Breast epithelium (tissue), 4 donors: ENCODE results near the gene FBLN2. TPM values are rescaled to one million over a fixed set of nuclear protein-coding genes. Genes with fewer than 3 reads are reported as not detected.

ENCODE experiments used
- DNase-seq, 2 donors: peaks; one replicate each; pipeline ENCODE4 v3.0.0-alpha.2; 2019; ENCODE audit warnings: low spot score in 2 of 2
- H3K27ac ChIP-seq, 2 donors: fragments of 200-600 bp; sonication (generic) in 1 of 2; one replicate each; pipeline ENCODE4 v1.5.1; 2016 to 2019; ENCODE audit warnings: mild to moderate bottlenecking in 1 of 2
- H3K27me3 ChIP-seq, 2 donors: fragments of 200-600 bp; sonication (generic) in 1 of 2; one replicate each; pipeline versions ENCODE4 v1.5.1 to v1.6.0; 2017 to 2019; ENCODE audit warnings: control low read depth in 1 of 2, mild to moderate bottlenecking in 1 of 2
- H3K36me3 ChIP-seq: fragments of 200-600 bp; one replicate; pipeline ENCODE4 v1.5.1; 2019
- H3K4me1 ChIP-seq, 2 donors: fragments of 200-600 bp; sonication (generic); one replicate each; pipeline ENCODE4 v1.5.1; 2016 to 2019; ENCODE audit warnings: control low read depth in 1 of 2
- H3K4me3 ChIP-seq, 3 donors: fragments of 200-600 bp; sonication (generic); 1 replicate in 2 of 3; 2 replicates in 1 of 3; pipeline ENCODE4 v1.5.1; 2016 to 2019; ENCODE audit warnings: mild to moderate bottlenecking in 3 of 3, moderate library complexity in 2 of 3
- H3K9me3 ChIP-seq, 2 donors: fragments of 200-600 bp; sonication (generic) in 1 of 2; one replicate each; pipeline ENCODE4 v1.5.1; 2016 to 2019; ENCODE audit warnings: control low read depth in 1 of 2
- POLR2A ChIP-seq: fragments of 450-650 bp; IDR thresholded peaks from one replicate; pipeline ENCODE4 v1.6.1; 2016; ENCODE audit warnings: antibody characterized with exemption, mild to moderate bottlenecking, moderate library complexity
- POLR2AphosphoS5 ChIP-seq, 3 donors: sonication (generic); formaldehyde crosslinking; IDR thresholded peaks; one replicate each; pipeline ENCODE4 v1.6.1; 2017; ENCODE audit warnings: antibody characterized with exemption in 3 of 3
- intact Hi-C: fragments of 100-400 bp; cut with DNase I; formaldehyde crosslinking; loops from one replicate; pipeline ENCODE4 v1.15.1; 2023; ENCODE audit warnings: low total_unique reads
- total RNA-seq, 3 donors: library from RNA; depleted of rRNA; stranded (reverse); fragments of >200 nt; gene quantifications; one replicate each; pipeline ENCODE4 v1.1.0, GENCODE V29; 2016
- TF ChIP-seq, protein P1 (sequence below), 3 donors: fragments of 450-650 bp; IDR thresholded peaks; one replicate each; pipeline ENCODE4 v1.5.1; 2016 to 2017; ENCODE audit warnings: antibody characterized with exemption in 3 of 3, mild to moderate bottlenecking in 3 of 3, moderate library complexity in 3 of 3

The FBLN2 gene
- total RNA-seq, 3 donors from 2014 or later, result 43.5 to 663 (median 81.3) TPM

GRCh38 chr3:13600950-13601691 lies 52.2 kb downstream of the FBLN2 start:
- no peak overlapping the region for H3K27ac ChIP-seq
- DNase-seq, result no peak
- no peaks in the 10 kb centered on the region for H3K9me3 ChIP-seq
- no peaks in the 10 kb centered on the region for H3K4me1 ChIP-seq
- no peaks in the 10 kb centered on the region for H3K36me3 ChIP-seq
- TF ChIP-seq POLR2A, result no peak
- no peak for TF ChIP-seq POLR2AphosphoS5 (IDR thresholded peaks at IDR 0.05)
- TF ChIP-seq, protein P1, sequence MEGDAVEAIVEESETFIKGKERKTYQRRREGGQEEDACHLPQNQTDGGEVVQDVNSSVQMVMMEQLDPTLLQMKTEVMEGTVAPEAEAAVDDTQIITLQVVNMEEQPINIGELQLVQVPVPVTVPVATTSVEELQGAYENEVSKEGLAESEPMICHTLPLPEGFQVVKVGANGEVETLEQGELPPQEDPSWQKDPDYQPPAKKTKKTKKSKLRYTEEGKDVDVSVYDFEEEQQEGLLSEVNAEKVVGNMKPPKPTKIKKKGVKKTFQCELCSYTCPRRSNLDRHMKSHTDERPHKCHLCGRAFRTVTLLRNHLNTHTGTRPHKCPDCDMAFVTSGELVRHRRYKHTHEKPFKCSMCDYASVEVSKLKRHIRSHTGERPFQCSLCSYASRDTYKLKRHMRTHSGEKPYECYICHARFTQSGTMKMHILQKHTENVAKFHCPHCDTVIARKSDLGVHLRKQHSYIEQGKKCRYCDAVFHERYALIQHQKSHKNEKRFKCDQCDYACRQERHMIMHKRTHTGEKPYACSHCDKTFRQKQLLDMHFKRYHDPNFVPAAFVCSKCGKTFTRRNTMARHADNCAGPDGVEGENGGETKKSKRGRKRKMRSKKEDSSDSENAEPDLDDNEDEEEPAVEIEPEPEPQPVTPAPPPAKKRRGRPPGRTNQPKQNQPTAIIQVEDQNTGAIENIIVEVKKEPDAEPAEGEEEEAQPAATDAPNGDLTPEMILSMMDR (IDR thresholded peaks at IDR 0.05), result no peak
- no peak overlapping the region for H3K4me3 ChIP-seq
- no peaks in the 10 kb centered on the region for H3K27me3 ChIP-seq
- intact Hi-C loops, result no loop called here

- DNase-seq, result no peak
- H3K27ac ChIP-seq, result no peak overlapping the region
- H3K9me3 ChIP-seq, result no peaks in the 10 kb centered on the region
- no peak overlapping the region for H3K4me3 ChIP-seq
- intact Hi-C loops, result no loop called here
- TF ChIP-seq, protein P1 (IDR thresholded peaks at IDR 0.05), result no peak
- no peak for TF ChIP-seq POLR2A
- H3K36me3 ChIP-seq, result no peaks in the 10 kb centered on the region
- H3K27me3 ChIP-seq, result no peaks in the 10 kb centered on the region
- H3K4me1 ChIP-seq, result no peaks in the 10 kb centered on the region
Measured at GRCh38 chr3:13601692-13602080, 52.8 kb downstream of the FBLN2 start.

DNA sequence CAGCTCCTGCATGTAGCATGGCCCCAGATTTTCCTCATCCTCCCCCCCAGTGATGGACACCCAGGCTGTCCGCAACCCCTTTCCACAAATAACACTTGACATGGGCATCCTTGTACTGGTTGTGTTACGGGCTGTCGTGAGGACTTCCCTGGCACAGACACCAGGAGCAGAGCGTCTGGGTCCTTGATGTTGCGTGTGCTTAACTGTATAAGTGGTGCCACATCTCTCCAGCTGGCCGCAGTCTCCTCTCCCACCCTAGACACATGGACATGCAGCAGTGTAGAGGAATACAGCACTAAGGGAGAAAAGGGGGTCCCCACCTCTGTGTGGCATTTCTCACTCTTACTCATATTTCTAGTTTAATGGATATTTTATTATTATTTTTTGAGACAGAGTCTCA lies 56.6 kb downstream of the FBLN2 start:
- no peaks in the 10 kb centered on the region for H3K4me1 ChIP-seq
- no peak overlapping the region for H3K27ac ChIP-seq
- TF ChIP-seq POLR2AphosphoS5 (IDR thresholded peaks at IDR 0.05) (no peak), POLR2A (no peak)
- TF ChIP-seq, protein P1 (IDR thresholded peaks at IDR 0.05), result no peak
- H3K27me3 ChIP-seq, result no peaks in the 10 kb centered on the region
- no peaks in the 10 kb centered on the region for H3K9me3 ChIP-seq
- H3K4me3 ChIP-seq, result no peak overlapping the region
- no peaks in the 10 kb centered on the region for H3K36me3 ChIP-seq
- intact Hi-C loops, result no loop called here
- no peak for DNase-seq

DNA sequence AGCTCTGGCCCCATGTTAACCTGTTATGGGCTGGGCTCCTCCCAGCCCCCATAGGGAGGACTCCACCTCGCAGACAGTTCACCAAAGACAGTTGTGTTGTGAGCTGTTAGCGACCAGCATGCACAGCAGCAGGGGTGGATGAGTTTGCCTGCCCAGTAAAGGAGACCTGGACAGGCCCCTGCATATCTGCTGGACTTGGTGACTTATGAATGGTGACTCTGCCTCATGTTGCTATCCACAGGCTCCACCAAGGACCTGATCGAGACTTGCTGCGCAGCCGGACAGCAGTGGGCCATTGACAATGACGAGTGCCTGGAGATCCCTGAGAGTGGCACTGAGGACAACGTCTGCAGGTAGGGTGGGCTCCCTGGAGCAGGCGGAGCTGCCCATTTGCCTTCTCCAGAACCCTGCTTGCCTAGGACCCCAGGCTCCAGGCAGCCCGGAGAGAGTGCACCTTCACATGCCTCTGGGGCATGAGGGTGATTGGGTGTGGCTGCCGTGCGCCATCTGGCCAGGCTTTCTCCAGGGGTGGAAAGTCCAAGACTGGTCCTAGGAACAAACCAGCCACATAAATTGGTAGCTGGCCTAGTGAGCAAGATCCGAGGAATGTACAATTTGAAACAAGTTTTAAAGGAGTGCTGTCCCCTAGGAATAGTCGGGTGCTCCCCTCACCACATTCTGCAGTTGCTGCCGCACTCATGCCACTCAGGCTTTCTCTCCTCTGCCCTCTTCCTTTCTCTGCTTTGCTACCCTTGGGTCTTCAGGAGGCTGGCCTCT lies 59.1 kb downstream of the FBLN2 start:
- intact Hi-C loops, result no loop called here

More for the DNA sequence above, 59.1 kb downstream of the FBLN2 start:
- Histone ChIP-seq H3K27me3 (no peaks in the 10 kb centered on the region), H3K36me3 (no peaks in the 10 kb centered on the region), H3K4me1 (no peaks in the 10 kb centered on the region), H3K27ac (no peak overlapping the region), H3K9me3 (no peaks in the 10 kb centered on the region), H3K4me3 (no peak overlapping the region)
- no peak for DNase-seq
- TF ChIP-seq, protein P1 (IDR thresholded peaks at IDR 0.05), result no peak
- TF ChIP-seq POLR2AphosphoS5 (IDR thresholded peaks at IDR 0.05), result no peak
- TF ChIP-seq POLR2A, result no peak
